NB4 (cell line): ENCODE data around the gene EXD3.

Experiments
- MYC ChIP-seq: IDR thresholded peaks from 2 replicates; pipeline ENCODE4 v1.6.1; 2011; ENCODE audit warnings: low read depth, low read length
- TF ChIP-seq, protein P1 (sequence below): IDR thresholded peaks from one replicate; pipeline ENCODE4 v1.5.1; 2012; ENCODE audit warnings: low read depth, low read length
- TF ChIP-seq, protein P2 (sequence below): IDR thresholded peaks from 2 replicates; pipeline ENCODE4 v1.6.1; 2011; ENCODE audit warnings: low read depth, low read length

DNA sequence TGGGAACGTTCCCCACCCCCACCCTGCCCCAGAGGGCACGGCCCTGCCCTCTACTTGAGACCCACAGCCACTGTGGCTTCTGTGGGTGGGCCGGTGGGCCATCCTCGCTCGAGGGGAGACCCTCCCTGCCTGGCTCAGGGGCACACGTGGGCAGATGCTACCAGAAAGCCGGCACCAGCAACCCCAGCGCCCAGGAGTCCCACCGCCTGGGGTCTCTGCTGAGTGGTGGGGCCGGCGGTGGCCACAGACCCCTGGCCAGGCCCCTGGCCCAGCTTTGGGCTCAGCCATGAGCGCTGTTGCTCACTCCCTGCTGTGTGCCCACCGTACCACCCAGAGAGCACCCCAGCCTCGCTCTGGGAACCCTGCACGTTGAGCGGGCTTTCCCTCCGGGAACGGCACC lies 104.4 kb downstream of the EXD3 start:
- TF ChIP-seq, protein P1, sequence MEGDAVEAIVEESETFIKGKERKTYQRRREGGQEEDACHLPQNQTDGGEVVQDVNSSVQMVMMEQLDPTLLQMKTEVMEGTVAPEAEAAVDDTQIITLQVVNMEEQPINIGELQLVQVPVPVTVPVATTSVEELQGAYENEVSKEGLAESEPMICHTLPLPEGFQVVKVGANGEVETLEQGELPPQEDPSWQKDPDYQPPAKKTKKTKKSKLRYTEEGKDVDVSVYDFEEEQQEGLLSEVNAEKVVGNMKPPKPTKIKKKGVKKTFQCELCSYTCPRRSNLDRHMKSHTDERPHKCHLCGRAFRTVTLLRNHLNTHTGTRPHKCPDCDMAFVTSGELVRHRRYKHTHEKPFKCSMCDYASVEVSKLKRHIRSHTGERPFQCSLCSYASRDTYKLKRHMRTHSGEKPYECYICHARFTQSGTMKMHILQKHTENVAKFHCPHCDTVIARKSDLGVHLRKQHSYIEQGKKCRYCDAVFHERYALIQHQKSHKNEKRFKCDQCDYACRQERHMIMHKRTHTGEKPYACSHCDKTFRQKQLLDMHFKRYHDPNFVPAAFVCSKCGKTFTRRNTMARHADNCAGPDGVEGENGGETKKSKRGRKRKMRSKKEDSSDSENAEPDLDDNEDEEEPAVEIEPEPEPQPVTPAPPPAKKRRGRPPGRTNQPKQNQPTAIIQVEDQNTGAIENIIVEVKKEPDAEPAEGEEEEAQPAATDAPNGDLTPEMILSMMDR: no peak
- no peak for TF ChIP-seq MYC
- TF ChIP-seq, protein P2, sequence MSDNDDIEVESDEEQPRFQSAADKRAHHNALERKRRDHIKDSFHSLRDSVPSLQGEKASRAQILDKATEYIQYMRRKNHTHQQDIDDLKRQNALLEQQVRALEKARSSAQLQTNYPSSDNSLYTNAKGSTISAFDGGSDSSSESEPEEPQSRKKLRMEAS: no peak
